GM19240 (cell line): ENCODE data around the gene SIRPA.

Source experiments
- DNase-seq: peaks from one replicate; pipeline ENCODE4 v3.0.0; 2011; ENCODE audit warnings: low spot score; ENCODE audit not compliant: insufficient read length

SIRPA gene

DNA sequence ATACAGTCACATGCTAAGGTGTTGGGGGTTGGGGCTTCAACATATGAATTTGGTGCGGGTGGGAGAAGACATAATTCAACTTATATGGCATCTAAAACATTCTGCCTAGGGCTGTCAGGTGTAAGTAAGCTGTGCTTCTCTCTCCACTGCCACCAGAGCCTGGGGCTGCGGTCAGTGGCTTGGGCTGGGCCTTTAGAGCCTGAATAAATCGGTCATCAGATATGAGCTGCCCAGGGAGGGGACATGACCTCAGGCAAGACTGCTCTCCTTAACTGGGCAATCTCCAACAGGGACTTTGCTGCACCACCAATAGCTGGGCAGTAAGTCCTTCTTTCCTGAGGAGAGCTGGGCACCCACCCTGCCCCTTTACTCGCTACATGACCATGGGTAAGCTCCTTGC lies 24.9 kb upstream of the SIRPA start:
- no peak for DNase-seq

DNA sequence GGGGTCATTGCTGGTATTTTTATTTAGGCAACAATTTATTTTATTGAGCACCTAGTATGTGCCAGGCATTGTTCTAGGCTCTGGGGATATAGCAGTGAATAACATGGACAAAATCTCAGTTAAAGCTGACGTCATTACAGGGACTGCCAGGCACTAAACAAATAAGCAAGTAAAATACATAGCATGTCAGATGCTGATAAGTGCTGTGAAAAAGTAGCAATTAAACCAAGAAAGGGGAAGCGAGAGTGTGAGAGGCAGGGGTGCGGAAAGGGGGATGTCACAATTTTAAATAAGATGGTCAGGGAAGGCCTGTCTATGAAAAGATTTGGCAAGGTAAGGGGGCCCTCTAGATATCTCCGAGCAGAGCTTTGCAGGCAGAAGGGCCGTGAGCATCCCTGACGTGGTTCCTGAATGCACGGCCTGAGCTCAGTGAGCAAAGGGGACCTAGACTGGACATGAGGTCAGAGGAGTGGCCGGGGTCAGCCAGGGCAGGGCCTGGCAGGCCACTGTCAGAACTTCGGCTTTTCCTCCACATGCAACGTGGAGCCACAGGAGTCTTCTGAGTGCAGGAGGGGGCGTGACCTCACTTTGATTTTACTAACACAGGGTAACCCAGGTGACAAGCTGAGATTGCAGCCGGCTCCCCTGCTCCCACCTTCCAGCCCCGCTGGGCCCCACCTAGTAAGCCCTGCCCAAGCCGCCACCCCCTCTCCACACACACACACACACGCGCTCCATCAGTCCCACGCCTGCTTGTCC lies 24.2 kb upstream of the SIRPA start:
- DNase-seq: no peak

DNA sequence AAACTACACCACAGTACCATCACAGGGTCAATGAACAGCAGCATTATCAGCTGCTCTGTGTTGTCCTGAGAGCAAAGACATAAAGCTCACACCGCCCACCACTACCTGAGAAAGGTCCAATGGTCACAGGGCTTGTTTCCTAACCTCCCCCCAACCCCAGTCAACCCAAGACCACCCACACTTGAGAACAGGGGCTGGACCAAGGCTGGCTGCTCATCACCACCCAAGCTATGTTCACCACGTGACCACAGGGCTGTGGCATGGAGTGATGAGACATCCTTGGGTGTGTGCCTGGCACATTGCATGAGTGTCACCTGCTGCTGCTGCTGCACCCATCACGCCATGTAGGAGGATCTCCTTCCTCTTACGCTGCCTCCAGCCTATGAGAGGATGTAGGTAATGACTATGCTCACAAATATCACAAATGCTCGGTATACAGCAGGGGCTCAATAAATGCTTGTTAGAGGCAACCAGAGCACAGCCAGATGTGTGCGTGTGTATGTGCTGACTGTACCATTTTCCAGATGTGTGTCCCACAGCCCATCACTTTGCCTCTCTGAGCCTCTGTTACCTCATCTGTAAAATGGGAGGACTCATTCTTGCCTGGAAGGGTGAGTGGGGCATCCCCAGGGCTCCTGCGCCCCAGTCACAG lies 23.3 kb upstream of the SIRPA start:
- no peak for DNase-seq

DNA sequence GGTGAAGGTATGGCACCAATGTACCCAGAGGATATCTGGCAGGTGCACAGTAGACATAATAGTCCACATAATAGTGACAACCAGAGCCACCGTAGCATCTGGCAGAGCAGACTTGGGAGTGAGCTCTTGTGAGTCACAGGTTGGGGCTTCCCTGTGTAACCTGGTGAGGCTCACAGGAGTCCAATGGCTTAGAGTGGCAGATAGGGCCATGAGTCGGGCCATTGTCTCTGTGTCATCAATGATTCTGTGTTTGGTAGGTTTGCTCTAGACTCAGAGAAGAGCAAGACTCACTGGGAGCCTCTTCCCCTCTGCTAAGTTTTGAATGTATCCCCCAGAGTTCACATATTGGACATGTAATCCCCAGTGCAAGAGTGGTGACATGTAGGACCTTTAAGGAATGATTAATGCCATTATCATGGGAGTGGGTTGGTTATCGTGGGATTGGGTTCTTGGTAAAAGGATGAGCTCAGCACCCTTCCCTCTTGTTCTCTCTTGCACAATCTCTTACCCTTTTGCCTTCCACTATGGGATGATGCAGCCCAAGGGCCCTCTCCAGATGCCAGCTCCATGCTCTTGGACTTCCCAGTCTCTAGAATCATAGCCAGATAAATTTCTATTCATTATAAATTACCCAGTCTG lies 22.6 kb upstream of the SIRPA start:
- DNase-seq: no peak

DNA sequence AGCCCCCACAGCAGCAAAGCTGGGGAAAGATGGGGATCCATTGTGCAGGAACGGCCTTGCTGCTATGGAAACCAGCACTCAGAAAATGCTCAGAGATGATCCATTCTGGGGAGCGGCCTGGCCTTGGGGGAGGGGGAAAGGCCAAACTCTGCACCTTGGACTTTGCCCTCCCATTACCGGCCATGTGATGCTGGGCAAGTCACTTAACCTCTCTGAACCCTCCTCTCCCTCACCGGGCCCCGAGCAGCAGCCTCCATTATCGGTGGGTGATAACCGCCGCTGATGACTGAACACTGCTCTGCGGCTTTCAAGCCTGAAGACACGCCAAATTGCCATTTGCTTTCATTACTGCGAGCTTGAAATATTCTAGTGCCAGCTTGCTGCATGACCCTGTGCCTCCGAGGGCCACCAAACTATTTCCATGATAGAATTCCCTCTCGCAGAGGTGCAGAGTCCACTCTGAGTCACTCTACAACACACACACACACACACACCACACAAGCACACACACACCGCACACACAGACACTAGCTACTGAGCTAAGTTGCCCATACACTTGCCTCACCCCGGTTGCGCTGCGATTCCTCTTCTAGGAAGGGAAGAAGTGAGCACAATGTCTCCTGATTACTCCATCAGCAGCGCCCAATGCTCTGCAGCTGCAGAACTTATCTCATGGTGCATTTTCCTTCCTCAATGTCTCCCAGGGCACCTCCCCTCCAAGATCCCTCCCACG lies 20.6 kb upstream of the SIRPA start:
- no peak for DNase-seq

DNA sequence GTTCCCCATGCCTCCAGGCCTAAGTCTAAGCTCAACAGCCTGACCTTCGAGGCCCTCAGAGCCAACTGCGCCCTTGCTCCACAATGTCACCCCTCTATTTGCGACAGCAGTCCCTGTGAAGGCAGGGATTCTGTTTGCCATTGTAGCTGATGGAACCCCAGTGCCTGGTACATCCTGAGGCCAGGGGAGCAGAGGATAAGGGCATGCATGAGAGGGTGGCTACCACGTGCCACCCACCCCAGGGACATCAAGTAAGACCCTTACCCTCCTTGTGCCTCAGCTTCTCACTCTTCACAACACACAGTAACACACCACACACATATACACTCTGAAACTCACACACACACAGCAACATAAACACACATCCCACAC lies 20.0 kb upstream of the SIRPA start:
- DNase-seq: no peak

DNA sequence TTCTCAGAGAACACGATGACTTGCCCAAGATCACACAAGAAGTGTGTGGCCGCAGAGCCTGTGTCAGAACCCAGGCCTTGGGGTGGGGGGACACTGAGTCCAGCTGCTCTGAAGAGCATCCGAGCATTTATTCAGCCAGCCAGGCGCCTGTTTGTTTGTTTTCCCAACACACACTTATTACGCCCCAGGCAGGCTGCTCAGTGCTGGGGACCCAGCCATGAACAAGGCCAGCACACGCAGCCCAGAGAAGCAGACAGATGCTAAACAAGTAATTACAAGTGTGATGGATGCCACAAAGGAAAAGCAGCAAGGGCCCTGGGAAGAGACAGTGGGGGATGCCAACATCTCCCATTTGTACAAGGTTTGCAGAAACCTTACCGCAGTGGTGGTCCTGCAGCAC lies 19.4 kb upstream of the SIRPA start:
- DNase-seq: no peak

DNA sequence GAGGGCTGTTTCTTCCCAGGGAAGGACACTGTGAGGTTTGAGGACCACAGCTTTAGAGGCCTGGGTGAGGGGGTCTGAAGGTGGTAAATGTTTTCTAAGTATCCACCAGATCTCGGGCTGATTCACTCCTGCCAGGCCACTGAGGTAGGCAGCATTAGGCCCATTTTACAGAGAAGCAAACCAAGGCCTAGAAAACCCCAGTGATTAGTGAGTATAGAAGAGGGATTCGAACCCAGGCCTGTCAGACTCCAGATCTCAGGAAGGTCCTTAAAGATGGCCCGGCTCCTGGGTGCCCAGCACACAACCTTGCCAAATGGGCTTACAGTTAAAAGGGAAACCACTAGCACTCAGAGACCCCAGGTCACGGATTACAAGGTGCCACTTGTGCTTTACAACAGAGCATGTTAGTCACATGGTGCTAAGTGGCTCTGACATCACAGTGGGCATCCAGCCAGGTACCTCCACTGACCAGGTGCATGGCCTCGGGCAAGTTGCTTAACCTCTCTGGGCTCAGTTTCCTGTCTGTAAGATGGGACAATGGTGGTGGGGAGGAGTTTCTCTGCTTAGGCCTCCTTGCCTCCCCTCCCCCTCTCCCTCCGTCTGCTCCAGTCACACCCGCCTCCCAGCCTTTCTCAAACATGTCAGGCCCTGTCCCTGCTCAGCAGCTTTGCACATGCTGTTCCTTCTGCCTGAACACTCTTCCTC lies 18.8 kb upstream of the SIRPA start:
- DNase-seq: no peak

DNA sequence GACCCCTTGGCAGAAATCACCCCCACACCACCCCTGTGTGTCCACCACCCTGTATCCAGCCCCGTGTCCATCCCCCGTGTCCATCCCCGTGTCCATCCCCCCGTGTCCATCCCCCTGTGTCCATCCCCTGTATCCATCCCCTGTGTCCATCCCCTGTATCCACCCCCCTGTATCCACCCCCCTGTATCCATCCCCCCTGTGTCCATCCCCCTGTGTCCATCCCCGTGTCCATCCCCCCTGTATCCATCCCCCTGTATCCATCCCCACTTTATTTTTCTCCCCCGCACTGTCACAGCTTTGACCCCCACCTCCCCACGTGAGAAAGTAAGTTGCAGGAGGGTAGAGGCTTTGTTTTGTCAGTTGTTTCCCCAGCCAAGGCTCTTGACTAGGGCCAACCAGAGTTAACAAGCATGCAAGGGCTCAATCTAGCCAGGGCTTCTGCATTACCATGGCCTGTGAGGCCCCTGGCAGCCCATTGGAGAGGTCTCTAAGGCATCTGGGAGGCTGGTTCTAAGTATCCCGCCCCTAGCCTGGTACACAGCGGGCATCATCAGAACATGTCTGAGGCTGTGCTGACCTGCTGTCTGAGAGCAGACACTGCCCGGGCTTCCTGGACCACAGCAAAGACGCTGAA lies 18.1 kb upstream of the SIRPA start:
- no peak for DNase-seq

DNA sequence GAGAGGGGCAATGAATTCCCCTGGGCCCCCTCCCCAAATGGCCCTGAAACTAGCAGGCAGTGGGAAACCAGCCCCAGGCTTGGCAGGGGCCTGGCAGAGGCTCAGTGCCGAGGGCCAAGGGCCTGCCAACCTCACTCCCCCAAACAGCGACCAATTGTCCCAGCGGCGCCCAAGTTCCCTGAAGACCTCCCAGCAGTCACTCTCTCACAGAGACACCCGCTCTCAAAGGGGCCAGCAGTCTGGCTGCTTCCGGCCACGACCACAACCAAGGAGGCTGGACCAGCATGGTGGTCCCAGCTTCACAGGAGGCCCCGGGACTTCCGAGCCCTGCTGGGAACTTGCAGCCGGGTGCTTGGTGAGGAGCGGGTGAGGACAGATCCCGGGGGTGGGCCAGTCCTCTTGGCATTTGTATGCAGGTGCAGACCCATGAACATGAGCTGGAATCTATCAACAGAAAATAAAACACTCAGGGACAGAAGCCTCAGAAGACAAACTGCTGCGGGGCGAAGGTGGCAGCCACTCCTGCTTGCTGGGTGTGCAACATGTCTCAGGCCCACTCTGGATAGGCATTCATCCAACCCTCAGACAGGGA lies 17.5 kb upstream of the SIRPA start:
- DNase-seq: no peak

DNA sequence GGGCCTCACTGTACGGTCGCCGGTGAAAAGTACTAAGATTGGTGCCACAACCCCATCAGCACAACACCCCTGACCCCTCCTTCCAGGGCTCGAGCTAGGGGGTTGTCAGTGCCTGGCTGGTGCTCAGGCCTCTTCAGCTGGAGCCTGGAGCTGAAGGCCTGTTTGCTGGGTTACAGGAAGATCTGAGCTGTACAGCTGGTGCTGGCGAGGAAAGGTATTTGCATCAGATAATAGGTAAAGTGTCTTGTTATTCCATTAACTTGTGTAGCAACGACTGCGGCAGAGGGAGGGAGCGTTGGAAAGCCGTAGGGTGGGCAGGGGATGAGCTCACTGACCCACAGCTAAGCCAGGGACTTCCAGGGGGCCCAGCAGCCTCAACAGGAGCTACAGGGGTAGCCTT lies 15.8 kb upstream of the SIRPA start:
- no peak for DNase-seq

DNA sequence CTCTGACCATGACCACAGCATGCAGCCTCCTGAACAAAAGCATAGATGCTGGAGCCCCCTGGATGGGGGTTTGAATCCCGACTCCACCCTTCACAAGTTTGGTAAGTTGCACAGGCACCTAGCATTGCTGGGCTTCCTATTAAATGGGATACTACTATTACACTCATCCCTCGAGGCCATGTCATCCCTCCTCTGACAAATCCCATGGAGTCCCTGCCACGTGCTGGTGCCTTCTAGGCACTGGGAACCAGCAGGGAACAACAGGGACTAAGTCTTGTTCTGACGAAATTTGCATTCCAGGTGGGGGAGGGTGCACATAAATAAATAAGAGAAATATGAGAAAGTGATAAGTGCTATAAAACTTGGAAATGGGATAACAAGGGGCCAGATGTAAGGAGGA lies 15.3 kb upstream of the SIRPA start:
- DNase-seq: no peak

DNA sequence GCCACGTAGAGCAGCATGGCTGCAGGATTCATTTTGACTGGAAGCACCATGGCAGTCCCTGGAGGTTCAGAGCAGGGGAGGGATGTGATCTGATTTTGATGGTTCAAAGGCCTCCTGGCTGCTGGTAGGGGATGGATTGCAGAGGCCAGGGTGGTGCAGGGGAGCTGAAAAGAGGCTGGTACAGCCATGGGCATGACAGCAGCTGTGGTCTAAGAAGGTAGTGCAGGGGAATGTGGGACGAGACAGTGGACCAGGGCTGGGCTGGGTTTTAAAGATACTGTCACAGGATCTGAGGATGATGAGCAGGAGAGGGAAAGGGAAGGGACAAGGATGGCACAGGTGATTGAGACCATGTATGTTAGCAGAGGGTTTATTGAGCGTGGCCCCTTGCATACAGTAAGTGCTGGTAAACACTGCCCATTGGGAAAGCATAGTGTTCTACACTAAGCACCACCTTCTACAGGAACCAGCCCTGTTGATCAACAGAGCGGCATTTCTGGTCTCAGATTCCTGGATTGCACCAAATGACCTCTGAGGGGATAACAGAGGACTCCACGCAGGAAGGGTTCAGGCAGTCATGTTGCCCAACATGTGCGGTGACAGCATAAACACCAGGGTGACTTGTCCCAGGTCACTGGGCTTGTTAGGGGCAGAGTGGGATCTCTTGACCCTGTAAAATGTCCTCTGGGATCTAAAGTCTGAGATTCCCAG lies 14.5 kb upstream of the SIRPA start:
- DNase-seq: no peak

DNA sequence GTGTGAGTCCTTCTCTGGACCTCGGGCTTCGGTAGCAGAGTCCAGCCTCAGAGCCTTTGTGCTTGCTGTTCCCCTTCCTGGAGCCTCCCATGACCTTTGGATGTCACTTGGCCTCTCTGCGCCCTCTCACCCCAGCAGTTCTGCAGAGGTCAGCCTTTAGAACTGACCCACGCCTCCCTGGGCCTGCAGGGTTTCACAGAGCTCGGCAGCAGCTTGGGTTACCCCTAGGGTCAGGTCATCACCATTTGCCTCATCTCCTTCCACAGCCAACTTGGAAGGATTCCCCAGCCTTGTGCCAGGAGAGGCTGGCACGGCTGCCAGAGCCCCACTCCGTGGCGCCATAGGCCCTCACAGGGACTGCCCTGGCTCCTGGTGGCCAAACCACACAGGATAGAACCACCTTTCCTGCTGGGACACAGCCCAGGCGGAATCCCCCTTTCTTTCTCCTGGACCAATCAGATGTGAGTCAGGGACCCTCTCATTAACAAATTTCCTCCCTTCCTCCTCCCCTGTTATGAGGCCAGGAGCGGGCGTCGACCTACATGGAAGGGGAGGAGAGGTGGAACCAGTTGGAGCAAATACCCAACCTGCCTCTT lies 13.9 kb upstream of the SIRPA start:
- no peak for DNase-seq

DNA sequence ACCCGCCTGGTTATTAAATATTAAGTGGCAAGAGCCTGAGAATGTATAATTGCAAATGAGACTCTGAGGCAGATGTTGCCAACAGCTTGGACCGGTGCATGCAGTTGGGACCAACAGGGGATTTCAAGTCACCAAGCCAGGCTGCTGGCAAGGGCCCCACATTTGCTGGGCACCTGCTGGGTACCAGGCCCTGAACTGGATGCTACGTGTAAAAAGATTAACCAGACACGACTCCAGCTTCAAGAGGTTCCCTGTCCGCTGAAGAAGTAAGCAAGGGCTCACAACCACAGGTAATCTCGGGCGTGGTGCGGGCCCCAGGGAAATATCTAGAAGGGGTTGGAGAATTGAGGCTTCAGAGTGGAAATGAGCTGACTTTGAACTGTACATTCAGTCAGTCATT lies 13.2 kb upstream of the SIRPA start:
- no peak for DNase-seq

DNA sequence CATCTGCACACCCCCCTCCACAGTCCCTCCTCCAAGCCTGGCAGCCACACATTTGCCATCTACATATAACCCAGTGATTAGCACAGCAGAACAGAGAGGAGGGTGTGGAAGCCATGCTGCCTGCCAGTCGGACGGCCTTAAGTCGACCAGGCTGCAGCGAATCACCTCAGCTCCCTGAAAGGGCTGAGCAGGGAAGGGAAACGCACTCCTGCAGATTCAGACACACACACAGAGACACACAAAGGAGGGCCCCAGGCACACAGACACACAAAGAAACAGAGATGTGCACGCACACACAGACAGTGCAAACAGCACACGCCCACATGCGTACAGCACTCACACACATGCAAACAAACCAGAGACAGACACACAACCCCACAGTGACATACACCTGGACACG lies 11.2 kb upstream of the SIRPA start:
- DNase-seq: no peak

DNA sequence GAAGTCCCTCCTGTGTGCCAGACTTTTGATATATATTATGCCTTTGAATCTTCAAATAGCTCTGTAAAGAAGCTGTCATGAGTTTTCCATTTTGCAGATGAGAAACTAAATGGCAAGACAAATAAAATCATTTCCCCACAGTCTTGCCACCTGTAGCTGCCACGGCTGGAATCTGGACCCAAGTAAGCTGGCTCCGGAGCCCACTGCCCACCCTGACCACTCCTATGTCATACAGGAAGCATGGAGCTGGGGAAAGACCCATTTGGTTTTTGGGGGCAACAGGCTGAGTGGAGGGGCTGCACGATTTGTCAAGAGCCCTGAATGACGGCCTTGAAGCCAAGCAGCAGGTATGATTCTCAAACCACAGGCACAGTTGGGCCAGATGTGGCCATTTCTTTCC lies 10.0 kb upstream of the SIRPA start:
- DNase-seq: no peak

DNA sequence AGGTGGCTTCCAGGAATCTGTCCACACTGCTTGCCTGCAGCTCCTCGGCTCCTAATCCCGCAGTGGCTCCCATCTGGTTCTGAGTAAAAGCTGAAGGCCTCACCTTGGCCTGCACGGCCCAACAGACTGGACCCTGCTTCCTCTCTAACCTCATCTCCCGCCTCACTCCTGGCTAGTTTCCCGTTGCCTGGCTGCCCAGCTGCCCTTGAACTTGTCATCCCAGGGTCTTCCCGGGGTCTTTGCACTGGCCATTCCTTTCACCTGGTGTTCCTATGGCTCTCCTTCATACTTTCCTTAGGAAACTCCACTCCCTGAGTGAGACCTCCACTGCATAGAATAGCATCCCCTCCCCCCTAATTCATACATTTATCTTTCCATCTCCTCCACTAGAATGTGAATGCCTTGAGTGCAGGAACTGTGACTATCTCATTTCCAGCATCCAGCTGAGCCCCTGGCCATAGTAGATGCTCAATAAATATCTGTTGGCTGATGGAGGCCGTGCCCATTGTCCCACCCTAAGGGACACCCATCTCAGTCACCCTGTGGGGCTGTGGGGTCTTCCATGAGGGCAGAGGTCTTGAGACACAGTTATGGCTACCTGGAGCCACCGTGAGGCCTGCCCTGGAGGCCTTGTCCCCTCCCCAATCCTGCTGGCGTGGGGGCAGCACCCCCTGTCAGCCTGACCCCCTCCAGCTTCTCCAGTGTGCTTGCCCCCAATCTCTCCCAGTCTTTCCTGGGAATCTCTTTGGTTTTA lies 9.1 kb upstream of the SIRPA start:
- no peak for DNase-seq

DNA sequence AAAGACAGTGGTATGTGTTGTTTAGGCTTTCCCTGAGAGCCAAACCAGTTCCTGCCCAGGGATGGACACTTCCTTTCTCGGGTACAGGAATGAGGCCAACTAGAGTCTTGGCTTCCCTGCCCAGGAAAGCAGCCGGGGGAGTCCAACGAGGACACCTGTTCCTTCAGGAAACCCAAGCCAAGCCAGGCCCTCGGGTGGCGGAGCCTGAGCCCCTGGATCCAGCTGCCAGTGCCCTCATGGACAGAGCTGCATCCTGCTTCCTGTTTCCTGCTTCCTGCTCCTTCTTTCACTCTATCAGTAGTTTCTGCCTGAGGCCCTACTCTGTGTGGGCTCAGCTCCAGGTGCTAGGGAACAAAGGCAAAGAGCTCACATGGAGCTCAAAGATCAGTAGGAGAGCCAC lies 7.9 kb upstream of the SIRPA start:
- DNase-seq: no peak
